B cell (primary cell): ENCODE data around the gene FDXACB1. TPM values are rescaled to one million over a fixed set of nuclear protein-coding genes. Genes with fewer than 3 reads are reported as not detected.

Experiments
- ATAC-seq: fragments of 200-7000 bp; cut with Tn5 transposase; one replicate; pipeline ENCODE4 v1.10.0; 2021; ENCODE audit warnings: low read depth, mild to moderate bottlenecking, moderate number of reproducible peaks, moderate library complexity
- CTCF ChIA-PET: fragments of 350-600 bp; sonication (Branson Sonifier 250); formaldehyde crosslinking; loops from one replicate; lab custom pipeline; 2021; ENCODE audit warnings: antibody characterized with exemption, inconsistent platforms; lab: Charles Lee
- POLR2A ChIA-PET: fragments of 350-600 bp; sonication (Branson Sonifier 250); formaldehyde crosslinking; loops from one replicate; lab custom pipeline; 2021; ENCODE audit warnings: antibody characterized with exemption; lab: Charles Lee
- DNase-seq: peaks from one replicate; pipeline ENCODE4 v3.0.0; 2013
- H2AFZ ChIP-seq: 2 replicates; pipeline ENCODE4 v1.6.1; 2012; ENCODE audit warnings: mild to moderate bottlenecking, low read depth, low read length; ENCODE audit not compliant: insufficient read depth, poor library complexity, severe bottlenecking
- H3K27ac ChIP-seq, 2 donors: 1 replicate in 1 of 2; 2 replicates in 1 of 2; pipeline ENCODE4 v1.5.1; 2012 to 2013; ENCODE audit warnings: low read length in 2 of 2, mild to moderate bottlenecking in 2 of 2, moderate library complexity in 1 of 2
- H3K27me3 ChIP-seq, 4 experiments: fragments of 200-600 bp in 1 of 4; sonication (generic) in 1 of 4; replicated peaks in 1 of 4; 1 replicate in 2 of 4; 2 replicates in 2 of 4; pipeline versions ENCODE4 v1.6.1 to v1.7.0; 2013 to 2016; ENCODE audit warnings: low read length in 3 of 4, mild to moderate bottlenecking in 2 of 4, mixed read lengths in 1 of 4, moderate library complexity in 1 of 4; ENCODE audit not compliant: insufficient read depth in 4 of 4, control insufficient read depth in 3 of 4; ENCODE audit errors: control extremely low read depth in 1 of 4
- H3K36me3 ChIP-seq, 2 experiments: replicated peaks in 1 of 2; 1 replicate in 1 of 2; 2 replicates in 1 of 2; pipeline versions ENCODE4 v1.6.1 to v1.7.1; 2013; ENCODE audit warnings: low read length in 1 of 2; ENCODE audit not compliant: insufficient read depth in 2 of 2, control insufficient read depth in 1 of 2; ENCODE audit errors: control extremely low read depth in 1 of 2, extremely low read depth in 1 of 2
- H3K4me1 ChIP-seq, 2 donors: fragments of 200-600 bp in 1 of 2; sonication (generic) in 1 of 2; 1 replicate in 1 of 2; 2 replicates in 1 of 2; pipeline versions ENCODE4 v1.5.1 to v1.6.1; 2013 to 2017; ENCODE audit warnings: low read length in 2 of 2; ENCODE audit not compliant: control insufficient read depth in 2 of 2, insufficient read depth in 2 of 2
- H3K4me2 ChIP-seq: replicated peaks from 2 replicates; pipeline ENCODE3; 2012; ENCODE audit warnings: mild to moderate bottlenecking, low read depth, low read length; ENCODE audit not compliant: poor library complexity, severe bottlenecking
- H3K4me3 ChIP-seq, 5 experiments: fragments of 200-600 bp in 1 of 5; sonication (generic) in 1 of 5; 1 replicate in 3 of 5; 2 replicates in 2 of 5; pipeline versions ENCODE4 v1.5.1 to v1.7.0; 2011 to 2016; ENCODE audit warnings: low read length in 4 of 5, mild to moderate bottlenecking in 4 of 5, low read depth in 2 of 5, control low read depth in 1 of 5, moderate library complexity in 1 of 5; ENCODE audit not compliant: insufficient read depth in 1 of 5; ENCODE audit errors: control extremely low read depth in 1 of 5, extremely low read depth in 1 of 5
- H3K79me2 ChIP-seq: fragments of 200-600 bp; sonication (generic); one replicate; pipeline ENCODE4 v1.6.0; 2016; ENCODE audit warnings: low read length; ENCODE audit not compliant: control insufficient read depth, insufficient read depth
- H3K9ac ChIP-seq: fragments of 200-600 bp; sonication (generic); 2 replicates; pipeline ENCODE4 v1.6.1; 2017; ENCODE audit warnings: mild to moderate bottlenecking, low read length, moderate library complexity
- H3K9me3 ChIP-seq, 3 donors: one replicate each; pipeline versions ENCODE4 v1.6.1 to v1.7.1; 2013; ENCODE audit warnings: low read length in 2 of 3; ENCODE audit not compliant: control insufficient read depth in 2 of 3, insufficient read depth in 1 of 3; ENCODE audit errors: control extremely low read depth in 1 of 3
- H4K20me1 ChIP-seq: 2 replicates; pipeline ENCODE4 v1.6.0; 2012; ENCODE audit warnings: mild to moderate bottlenecking, low read length; ENCODE audit not compliant: insufficient read depth, control insufficient read depth, poor library complexity, severe bottlenecking
- H3K27ac Mint-ChIP-seq: one replicate; pipeline ENCODE4 v1.8.0; 2021; ENCODE audit warnings: mixed read lengths
- H3K27me3 Mint-ChIP-seq: one replicate; pipeline ENCODE4 v1.8.0; 2021; ENCODE audit warnings: mixed read lengths
- H3K4me1 Mint-ChIP-seq: one replicate; pipeline ENCODE4 v1.8.0; 2021; ENCODE audit warnings: mixed read lengths
- H3K4me3 Mint-ChIP-seq: one replicate; pipeline ENCODE4 v1.8.0; 2021; ENCODE audit warnings: mixed read lengths
- H3K9me3 Mint-ChIP-seq: one replicate; pipeline ENCODE4 v1.8.0; 2022; ENCODE audit warnings: mixed read lengths; ENCODE audit not compliant: insufficient read depth
- CTCF ChIP-seq: fragments of 200-600 bp; IDR thresholded peaks from one replicate; pipeline ENCODE4 v1.8.0; 2022; ENCODE audit warnings: antibody characterized with exemption, mild to moderate bottlenecking
- EZH2 ChIP-seq: IDR thresholded peaks from 2 replicates; pipeline ENCODE4 v1.6.1; 2012; ENCODE audit warnings: borderline replicate concordance, low read depth, mild to moderate bottlenecking, moderate library complexity, low read length; ENCODE audit not compliant: insufficient read depth, poor library complexity, severe bottlenecking
- WGBS: methylation state at CpG from one replicate; pipeline ENCODE4 v1.1.5; 2013; ENCODE audit warnings: missing lambda C conversion rate; ENCODE audit not compliant: insufficient coverage; 5-methylcytosine and 5-hydroxymethylcytosine counted together
- intact Hi-C: fragments of 100-400 bp; cut with micrococcal nuclease; formaldehyde crosslinking; loops from one replicate; pipeline ENCODE4 v1.10.0; 2022
- polyA plus RNA-seq: library from polyadenylated mRNA; depleted of rRNA; stranded (reverse); fragments of >200 nt; gene quantifications from 2 replicates; pipeline ENCODE4 v1.2.3, GENCODE V29; 2012
- total RNA-seq, 2 donors: library from RNA; stranded (reverse); fragments of 120-200 nt in 1 of 2; gene quantifications; 1 replicate in 1 of 2; 2 replicates in 1 of 2; pipeline versions ENCODE4 v1.2.3 to v1.2.4, GENCODE V29; 2013 to 2022

Gene FDXACB1
- total and polyA plus RNA-seq, 2 donors (not counting 1 experiment from before 2014, with no cell fraction given), result 3.1 to 4.0 TPM

GRCh38 chr11:111912535-111912934 is 33.6 kb upstream of the FDXACB1 start, which contains the start of gene HSPB2:
HSPB2 (plus strand) TSS chr11:111912734; CDS start chr11:111912830, 96 bp downstream.
- H4K20me1 ChIP-seq, result no peaks in the 10 kb centered on the region
- H3K4me1 ChIP-seq, result no peaks in the 10 kb centered on the region
- intact Hi-C loops, result no loop called here
- no peak within 1 kb of the TSS for H3K27ac ChIP-seq
- H3K36me3 ChIP-seq, result no peaks in the 10 kb centered on the region
- ATAC-seq (no peak), DNase-seq (no peak)
- H3K4me2 ChIP-seq, result no peak within 1 kb of the TSS
- no peaks in the 10 kb centered on the region for H3K9me3 Mint-ChIP-seq
- peaks cover 54% of the 10 kb centered on the region for H3K27me3 Mint-ChIP-seq
- H3K79me2 ChIP-seq, result no peaks in the 10 kb centered on the region
- peaks cover 0 to 40% (median 20%) of the 10 kb centered on the region in 4 experiments for H3K27me3 ChIP-seq
- TF ChIP-seq CTCF (no peak), EZH2 (no peak)
- peaks cover 0 to 4% (median 0%) of the 10 kb centered on the region in 3 donors for H3K9me3 ChIP-seq
- H3K27ac Mint-ChIP-seq, result no peak within 1 kb of the TSS
- no peaks in the 10 kb centered on the region for H3K4me1 Mint-ChIP-seq
- no peak within 1 kb of the TSS for H3K9ac ChIP-seq
- CTCF ChIA-PET, result no interaction called here
- H3K4me3 ChIP-seq, result no peak within 1 kb of the TSS
- WGBS, result 23% methylated on average over 12 of the region's 26 CpGs
- POLR2A ChIA-PET, result no interaction called here
- H3K4me3 Mint-ChIP-seq, result no peak within 1 kb of the TSS
- no peak within 1 kb of the TSS for H2AFZ ChIP-seq

GRCh38 chr11:111911563-111912401 is 32.8 kb upstream of the FDXACB1 start, which contains the start of gene CRYAB:
CRYAB (minus strand) TSS chr11:111911770; CDS start chr11:111911724, 46 bp downstream.
- ATAC-seq (no peak), DNase-seq (no peak)
- no peak within 1 kb of the TSS for H3K4me2 ChIP-seq
- H3K4me1 ChIP-seq, result no peaks in the 10 kb centered on the region
- TF ChIP-seq CTCF (no peak), EZH2 (no peak)
- H3K9ac ChIP-seq, result no peak within 1 kb of the TSS
- peaks cover 52% of the 10 kb centered on the region for H3K27me3 Mint-ChIP-seq
- H3K27me3 ChIP-seq, result peaks cover 0 to 40% (median 18%) of the 10 kb centered on the region in 4 experiments
- intact Hi-C loops, result no loop called here
- ChIA-PET CTCF (interaction anchor here (0.9 kb wide), 1 partner anchor 202 kb away, joined by 4 read pairs; no protein-coding TSS in a partner anchor), POLR2A (no interaction called here)
- H4K20me1 ChIP-seq, result no peaks in the 10 kb centered on the region
- H3K4me3 Mint-ChIP-seq, result no peak within 1 kb of the TSS
- no peaks in the 10 kb centered on the region for H3K4me1 Mint-ChIP-seq
- H3K27ac Mint-ChIP-seq, result no peak within 1 kb of the TSS
- peaks cover 0 to 4% (median 0%) of the 10 kb centered on the region in 3 donors for H3K9me3 ChIP-seq
- H3K27ac ChIP-seq, result no peak within 1 kb of the TSS
- H3K79me2 ChIP-seq, result no peaks in the 10 kb centered on the region
- no peak within 1 kb of the TSS for H3K4me3 ChIP-seq
- 69% methylated on average over 12 of the region's 17 CpGs for WGBS
- H2AFZ ChIP-seq, result no peak within 1 kb of the TSS
- no peaks in the 10 kb centered on the region for H3K9me3 Mint-ChIP-seq
- H3K36me3 ChIP-seq, result no peaks in the 10 kb centered on the region
